ENCODE data around the gene PRR5L.
A peak's percentile ranks its signal among the peaks of the same experiment; 100 is the strongest.
"Not testable (repeated sequence)": the region's sequence is repeated elsewhere in the genome, so short reads cannot be mapped to it uniquely, and the experiment has no call there.

The PRR5L gene

DNA sequence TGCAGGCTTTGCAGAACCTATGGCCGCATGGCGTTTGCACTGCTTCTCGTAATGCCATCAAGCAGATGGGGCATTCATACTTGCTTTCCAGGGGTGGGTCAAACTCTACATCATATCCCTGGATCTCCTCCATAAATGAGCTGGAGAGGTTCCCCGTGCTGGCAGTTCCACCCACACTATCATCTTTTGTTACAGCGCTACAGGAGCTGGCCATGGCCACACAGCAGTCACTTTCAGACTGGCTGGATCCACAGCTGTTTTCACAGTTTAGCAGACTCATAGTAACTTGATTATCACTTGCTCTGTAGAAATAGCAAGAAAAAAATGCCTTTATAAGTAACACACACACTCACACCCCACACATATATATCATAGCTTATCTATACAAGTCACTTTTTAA lies 205.1 kb downstream of the PRR5L start:
- Histone ChIP-seq H3K9me3 (ENCODE audit: insufficient read depth, low read length) (no peaks in the 10 kb centered on the region), H3K4me1 (ENCODE audit: insufficient read depth, insufficient read length) (no peaks in the 10 kb centered on the region), H3K9ac (ENCODE audit: insufficient read length, low read depth) (no peak overlapping the region), H3K4me3 (ENCODE audit: insufficient read length, low read depth) (no peak overlapping the region), H3K27me3 (ENCODE audit: insufficient read depth, insufficient read length) (no peaks in the 10 kb centered on the region), H3K36me3 (ENCODE audit: insufficient read depth, insufficient read length, low read length) (peaks cover 56% of the 10 kb centered on the region)
- no peak for DNase-seq (ENCODE audit: low read depth, low spot score)
- TF ChIP-seq YY1 (IDR thresholded peaks at IDR 0.05; ENCODE audit: insufficient read depth, insufficient read length) (no peak), ZNF274 (IDR thresholded peaks at IDR 0.05; ENCODE audit: low read depth, low read length) (no peak), SUZ12 (IDR thresholded peaks at IDR 0.05; ENCODE audit: extremely low read depth, insufficient read depth, insufficient read length) (no peak)

DNA sequence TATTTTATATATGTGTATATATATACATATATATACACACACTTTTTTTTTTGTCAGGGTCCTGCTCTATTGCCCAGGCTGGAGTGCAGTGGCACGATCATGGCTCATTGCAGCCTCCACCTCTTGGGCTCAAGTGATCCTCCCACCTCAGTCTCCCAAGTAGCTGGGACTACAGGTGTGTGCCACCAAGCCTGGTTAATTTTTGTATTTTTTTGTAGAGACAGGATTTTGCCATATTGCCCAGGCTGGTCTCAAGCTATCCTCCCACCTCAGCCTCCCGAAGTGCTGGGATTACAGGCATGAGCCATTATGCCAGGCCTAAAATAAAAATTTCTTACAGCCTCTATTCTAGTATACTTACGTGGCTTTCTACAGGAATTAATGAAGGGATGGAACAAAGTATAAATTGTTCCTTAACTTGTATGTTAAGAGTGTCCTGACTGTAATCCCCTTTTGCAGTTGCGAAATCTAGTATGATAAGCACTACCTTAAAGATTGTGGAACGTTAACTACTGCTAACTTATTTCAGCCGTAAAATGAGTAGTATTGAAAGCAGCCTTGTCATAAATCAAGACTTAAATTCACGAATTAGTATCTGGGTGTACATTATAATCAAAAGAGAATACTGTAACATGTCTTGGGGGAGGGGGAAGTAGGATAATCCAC lies 211.9 kb downstream of the PRR5L start:
- H3K9ac ChIP-seq (ENCODE audit: insufficient read length, low read depth) = no peak overlapping the region
- no peak for DNase-seq (ENCODE audit: low read depth, low spot score)
- H3K36me3 ChIP-seq (ENCODE audit: insufficient read depth, insufficient read length, low read length) = peaks cover 17% of the 10 kb centered on the region
- no peaks in the 10 kb centered on the region for H3K27me3 ChIP-seq (ENCODE audit: insufficient read depth, insufficient read length)
- H3K9me3 ChIP-seq (ENCODE audit: insufficient read depth, low read length) = no peaks in the 10 kb centered on the region
- no peak for TF ChIP-seq YY1 (IDR thresholded peaks at IDR 0.05; ENCODE audit: insufficient read depth, insufficient read length)
- no peak for TF ChIP-seq ZNF274 (IDR thresholded peaks at IDR 0.05; ENCODE audit: low read depth, low read length)
- no peak for TF ChIP-seq SUZ12 (IDR thresholded peaks at IDR 0.05; ENCODE audit: extremely low read depth, insufficient read depth, insufficient read length)
- H3K4me3 ChIP-seq (ENCODE audit: insufficient read length, low read depth) = no peak overlapping the region
- no peaks in the 10 kb centered on the region for H3K4me1 ChIP-seq (ENCODE audit: insufficient read depth, insufficient read length)

DNA sequence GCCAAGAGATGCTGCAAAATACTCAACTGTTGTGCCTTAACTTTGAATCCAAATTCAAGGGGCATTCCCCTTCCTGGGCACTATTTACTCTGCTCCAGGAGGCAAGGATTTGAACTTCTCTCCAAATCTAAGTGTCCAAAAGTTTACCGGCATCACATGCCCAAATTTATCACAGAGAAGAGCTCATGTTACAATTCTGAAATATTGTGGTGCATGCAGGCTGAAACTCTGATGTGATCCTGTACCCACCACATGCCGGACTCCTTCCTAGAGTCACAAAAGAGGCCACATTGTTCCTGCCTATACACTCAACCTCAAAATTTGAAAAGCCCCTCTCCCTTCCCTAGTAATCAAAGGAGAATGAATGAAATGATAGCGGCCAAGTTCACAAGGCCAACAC lies 212.7 kb downstream of the PRR5L start:
- Histone ChIP-seq H3K9me3 (ENCODE audit: insufficient read depth, low read length) (peaks cover 2% of the 10 kb centered on the region; the same call in 1 of the 2 replicates), H3K9ac (ENCODE audit: insufficient read length, low read depth) (peak overlapping the region; percentile 99), H3K4me1 (ENCODE audit: insufficient read depth, insufficient read length) (no peaks in the 10 kb centered on the region), H3K36me3 (ENCODE audit: insufficient read depth, insufficient read length, low read length) (peaks cover 14% of the 10 kb centered on the region), H3K4me3 (ENCODE audit: insufficient read length, low read depth) (peak overlapping the region; percentile 99), H3K27me3 (ENCODE audit: insufficient read depth, insufficient read length) (no peaks in the 10 kb centered on the region)
- DNase-seq (ENCODE audit: low read depth, low spot score) = no peak
- TF ChIP-seq ZNF274 (IDR thresholded peaks at IDR 0.05; ENCODE audit: low read depth, low read length) = no peak
- no peak for TF ChIP-seq SUZ12 (IDR thresholded peaks at IDR 0.05; ENCODE audit: extremely low read depth, insufficient read depth, insufficient read length)
- TF ChIP-seq YY1 (IDR thresholded peaks at IDR 0.05; ENCODE audit: insufficient read depth, insufficient read length) = no peak

- TF ChIP-seq YY1 (IDR thresholded peaks at IDR 0.05; ENCODE audit: insufficient read depth, insufficient read length) (no peak), ZNF274 (IDR thresholded peaks at IDR 0.05; ENCODE audit: low read depth, low read length) (no peak), SUZ12 (IDR thresholded peaks at IDR 0.05; ENCODE audit: extremely low read depth, insufficient read depth, insufficient read length) (no peak)
- Histone ChIP-seq H3K4me1 (ENCODE audit: insufficient read depth, insufficient read length) (no peaks in the 10 kb centered on the region), H3K9me3 (ENCODE audit: insufficient read depth, low read length) (peaks cover 7% of the 10 kb centered on the region; the same call in 1 of the 2 replicates), H3K36me3 (ENCODE audit: insufficient read depth, insufficient read length, low read length) (peaks cover 10% of the 10 kb centered on the region), H3K4me3 (ENCODE audit: insufficient read length, low read depth) (peak overlapping the region; percentile 99), H3K9ac (ENCODE audit: insufficient read length, low read depth) (peak overlapping the region; percentile 99), H3K27me3 (ENCODE audit: insufficient read depth, insufficient read length) (no peaks in the 10 kb centered on the region)
- DNase-seq (ENCODE audit: low read depth, low spot score) = no peak
Observed at GRCh38 chr11:36509201-36509639, 213.1 kb downstream of the PRR5L start.

DNA sequence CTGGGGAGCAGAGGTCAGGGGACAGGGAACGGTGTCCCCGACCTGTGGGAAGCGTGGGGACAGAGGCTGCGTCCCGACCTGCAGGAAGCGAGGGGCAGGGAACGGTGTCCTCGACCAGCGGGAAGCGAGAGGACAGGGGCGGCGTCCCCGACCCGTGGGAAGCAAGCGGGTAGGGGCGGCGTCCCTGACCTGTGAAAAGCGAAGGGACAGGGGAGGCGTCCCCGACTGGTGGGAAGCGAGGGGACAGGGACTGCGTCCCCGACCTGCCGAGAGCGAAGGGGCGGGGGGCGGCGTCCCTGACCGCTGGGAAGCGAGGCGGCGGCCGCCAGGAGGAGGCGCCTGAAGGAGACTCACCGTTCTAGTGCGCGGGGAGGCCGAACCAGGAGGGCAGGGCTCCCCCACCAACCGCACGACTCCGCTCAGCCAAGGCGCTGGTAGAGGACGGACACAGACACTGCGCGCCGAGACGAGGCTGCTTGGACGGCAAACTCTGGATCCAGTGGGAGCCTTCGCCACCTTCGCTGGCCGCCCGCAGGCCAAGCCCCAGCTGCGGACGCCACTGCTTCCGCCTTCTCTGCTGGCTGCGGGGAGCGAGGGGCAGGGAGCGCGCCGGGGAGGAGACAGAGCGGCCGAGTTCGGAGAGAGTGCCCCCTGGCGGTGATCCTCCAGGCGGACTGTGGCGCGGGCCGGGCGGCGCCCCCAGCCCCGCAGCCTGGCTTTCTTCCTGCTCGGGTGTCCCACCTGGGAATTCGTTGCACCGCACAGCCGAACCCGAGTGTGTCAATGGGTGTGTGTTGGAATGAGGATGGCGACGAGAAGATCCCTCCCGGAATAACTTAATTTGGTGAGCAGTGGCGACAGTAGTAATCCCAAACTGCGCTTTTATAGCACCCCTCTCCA lies 213.9 kb downstream of the PRR5L start, which contains the start of gene TRAF6:
TSS of gene TRAF6 (minus strand) at position 579 of the 900 bp plus-strand sequence. CDS start 8,757 bp downstream, outside the sequence.
- no peaks in the 10 kb centered on the region for H3K27me3 ChIP-seq (ENCODE audit: insufficient read depth, insufficient read length)
- TF ChIP-seq YY1 (IDR thresholded peaks at IDR 0.05; ENCODE audit: insufficient read depth, insufficient read length) (no peak), SUZ12 (IDR thresholded peaks at IDR 0.05; ENCODE audit: extremely low read depth, insufficient read depth, insufficient read length) (no peak), ZNF274 (IDR thresholded peaks at IDR 0.05; ENCODE audit: low read depth, low read length) (no peak)
- H3K4me1 ChIP-seq (ENCODE audit: insufficient read depth, insufficient read length) = no peaks in the 10 kb centered on the region
- peak within 1 kb of the TSS; percentile 99 for H3K9ac ChIP-seq (ENCODE audit: insufficient read length, low read depth)
- peak; percentile 72 for DNase-seq (ENCODE audit: low read depth, low spot score)
- H3K36me3 ChIP-seq (ENCODE audit: insufficient read depth, insufficient read length, low read length) = peaks cover 4% of the 10 kb centered on the region
- H3K9me3 ChIP-seq (ENCODE audit: insufficient read depth, low read length) = peaks cover 7% of the 10 kb centered on the region; the same call in 1 of the 2 replicates
- H3K4me3 ChIP-seq (ENCODE audit: insufficient read length, low read depth) = peak within 1 kb of the TSS; percentile 99

DNA sequence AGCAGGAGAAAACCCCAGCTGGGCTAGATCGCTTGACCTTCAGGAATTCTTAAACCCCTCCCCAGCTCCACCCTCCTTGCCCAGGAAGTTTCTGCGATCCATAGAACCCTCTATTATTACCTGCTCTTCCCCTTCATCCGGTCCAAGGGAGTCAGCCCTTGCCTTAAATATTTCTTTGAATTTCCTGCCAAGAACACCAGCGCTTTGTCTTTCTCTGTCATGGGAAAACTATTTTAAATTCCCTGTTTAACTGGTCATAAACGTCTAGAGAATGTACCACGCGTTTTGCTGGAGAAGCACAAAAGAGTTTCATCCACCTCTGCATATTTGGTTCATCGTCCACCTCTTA lies 214.5 kb downstream of the PRR5L start:
- no peaks in the 10 kb centered on the region for H3K27me3 ChIP-seq (ENCODE audit: insufficient read depth, insufficient read length)
- peak overlapping the region; percentile 99 for H3K9ac ChIP-seq (ENCODE audit: insufficient read length, low read depth)
- peaks cover 4% of the 10 kb centered on the region for H3K36me3 ChIP-seq (ENCODE audit: insufficient read depth, insufficient read length, low read length)
- no peaks in the 10 kb centered on the region for H3K4me1 ChIP-seq (ENCODE audit: insufficient read depth, insufficient read length)
- TF ChIP-seq ZNF274 (IDR thresholded peaks at IDR 0.05; ENCODE audit: low read depth, low read length) (no peak), SUZ12 (IDR thresholded peaks at IDR 0.05; ENCODE audit: extremely low read depth, insufficient read depth, insufficient read length) (no peak), YY1 (IDR thresholded peaks at IDR 0.05; ENCODE audit: insufficient read depth, insufficient read length) (no peak)
- peaks cover 7% of the 10 kb centered on the region; the same call in 1 of the 2 replicates for H3K9me3 ChIP-seq (ENCODE audit: insufficient read depth, low read length)
- peak overlapping the region; percentile 99 for H3K4me3 ChIP-seq (ENCODE audit: insufficient read length, low read depth)
- no peak for DNase-seq (ENCODE audit: low read depth, low spot score)

DNA sequence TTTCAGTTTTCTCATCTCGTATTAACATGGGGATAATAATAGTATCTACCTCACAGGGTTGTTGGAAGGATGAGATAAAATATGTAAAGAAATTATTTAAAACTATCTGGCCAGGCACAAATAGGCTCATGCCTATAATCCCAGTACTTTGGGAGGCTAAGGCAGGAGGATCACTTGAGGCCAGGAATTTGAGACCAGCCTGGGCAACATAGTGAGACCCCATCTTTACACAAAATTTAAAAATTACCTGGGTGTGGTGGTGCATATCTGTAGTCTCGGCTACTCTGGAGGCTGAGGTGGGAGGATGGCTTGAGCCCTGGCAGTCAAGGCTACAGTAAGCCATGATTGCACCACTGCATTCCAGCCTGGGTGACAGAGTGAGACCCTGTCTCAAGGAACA lies 215.0 kb downstream of the PRR5L start:
- H3K4me3 ChIP-seq (ENCODE audit: insufficient read length, low read depth); H3K4me1 ChIP-seq (ENCODE audit: insufficient read depth, insufficient read length): not testable (repeated sequence)

More for the DNA sequence above, 215.0 kb downstream of the PRR5L start:
- H3K9me3 ChIP-seq (ENCODE audit: insufficient read depth, low read length); H3K27me3 ChIP-seq (ENCODE audit: insufficient read depth, insufficient read length); DNase-seq (ENCODE audit: low read depth, low spot score); H3K9ac ChIP-seq (ENCODE audit: insufficient read length, low read depth); H3K36me3 ChIP-seq (ENCODE audit: insufficient read depth, insufficient read length, low read length): not testable (repeated sequence)

All from NT2/D1 (cell line).